ENCODE data around the gene PDCD1LG2. TPM values are rescaled to one million over a fixed set of nuclear protein-coding genes. Genes with fewer than 3 reads are reported as not detected.

The PDCD1LG2 gene
- total RNA-seq, 1 donor from 2014 or later = 2.8 TPM

DNA sequence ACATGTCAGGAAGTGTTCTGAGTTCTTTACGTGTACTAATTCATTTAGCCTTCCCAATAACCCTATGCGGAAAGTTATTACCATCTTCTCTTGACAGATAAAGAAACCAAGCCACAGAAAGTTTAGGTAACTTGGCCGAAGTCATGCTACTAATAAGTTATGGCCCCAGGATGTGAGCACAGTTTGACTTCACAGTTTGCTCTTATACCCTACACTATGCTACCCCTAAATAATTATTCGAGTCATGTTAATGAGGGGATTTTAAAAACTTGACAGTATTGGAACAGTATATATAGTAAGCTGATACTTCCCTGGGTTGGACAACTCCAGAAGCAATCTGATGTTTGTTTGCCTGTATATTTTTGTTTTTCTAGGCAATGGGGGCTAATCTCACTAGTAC, 29.4 kb upstream of the PDCD1LG2 start:
- H3K4me3 Mint-ChIP-seq = no peak overlapping the region
- ATAC-seq (ENCODE audit: low read depth) = no peak
- TF ChIP-seq, protein P1, sequence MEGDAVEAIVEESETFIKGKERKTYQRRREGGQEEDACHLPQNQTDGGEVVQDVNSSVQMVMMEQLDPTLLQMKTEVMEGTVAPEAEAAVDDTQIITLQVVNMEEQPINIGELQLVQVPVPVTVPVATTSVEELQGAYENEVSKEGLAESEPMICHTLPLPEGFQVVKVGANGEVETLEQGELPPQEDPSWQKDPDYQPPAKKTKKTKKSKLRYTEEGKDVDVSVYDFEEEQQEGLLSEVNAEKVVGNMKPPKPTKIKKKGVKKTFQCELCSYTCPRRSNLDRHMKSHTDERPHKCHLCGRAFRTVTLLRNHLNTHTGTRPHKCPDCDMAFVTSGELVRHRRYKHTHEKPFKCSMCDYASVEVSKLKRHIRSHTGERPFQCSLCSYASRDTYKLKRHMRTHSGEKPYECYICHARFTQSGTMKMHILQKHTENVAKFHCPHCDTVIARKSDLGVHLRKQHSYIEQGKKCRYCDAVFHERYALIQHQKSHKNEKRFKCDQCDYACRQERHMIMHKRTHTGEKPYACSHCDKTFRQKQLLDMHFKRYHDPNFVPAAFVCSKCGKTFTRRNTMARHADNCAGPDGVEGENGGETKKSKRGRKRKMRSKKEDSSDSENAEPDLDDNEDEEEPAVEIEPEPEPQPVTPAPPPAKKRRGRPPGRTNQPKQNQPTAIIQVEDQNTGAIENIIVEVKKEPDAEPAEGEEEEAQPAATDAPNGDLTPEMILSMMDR (IDR thresholded peaks at IDR 0.05) = no peak
- CTCF ChIA-PET = interaction anchor here (1.2 kb wide), 1 partner anchor 9 kb away, joined by 4 read pairs; no protein-coding TSS in a partner anchor
- H3K27me3 Mint-ChIP-seq = no peaks in the 10 kb centered on the region
- intact Hi-C loops (cut with micrococcal nuclease) = loop anchor here (2.0 kb wide), 1 partner anchor 30 kb away; the partner anchor contains the start of gene PDCD1LG2
- POLR2A ChIA-PET = interaction anchor here (0.9 to 2.2 kb wide), 3 partner anchors 102 to 105 kb away, joined by 3 to 16 read pairs (median 5); no protein-coding TSS in a partner anchor
- H3K4me1 Mint-ChIP-seq = peaks cover 33% of the 10 kb centered on the region
- H3K27ac Mint-ChIP-seq = no peak overlapping the region
- DNase-seq = no peak
- no peaks in the 10 kb centered on the region for H3K36me3 Mint-ChIP-seq (ENCODE audit: low read depth)
- H3K9me3 Mint-ChIP-seq = peaks cover 2% of the 10 kb centered on the region

DNA sequence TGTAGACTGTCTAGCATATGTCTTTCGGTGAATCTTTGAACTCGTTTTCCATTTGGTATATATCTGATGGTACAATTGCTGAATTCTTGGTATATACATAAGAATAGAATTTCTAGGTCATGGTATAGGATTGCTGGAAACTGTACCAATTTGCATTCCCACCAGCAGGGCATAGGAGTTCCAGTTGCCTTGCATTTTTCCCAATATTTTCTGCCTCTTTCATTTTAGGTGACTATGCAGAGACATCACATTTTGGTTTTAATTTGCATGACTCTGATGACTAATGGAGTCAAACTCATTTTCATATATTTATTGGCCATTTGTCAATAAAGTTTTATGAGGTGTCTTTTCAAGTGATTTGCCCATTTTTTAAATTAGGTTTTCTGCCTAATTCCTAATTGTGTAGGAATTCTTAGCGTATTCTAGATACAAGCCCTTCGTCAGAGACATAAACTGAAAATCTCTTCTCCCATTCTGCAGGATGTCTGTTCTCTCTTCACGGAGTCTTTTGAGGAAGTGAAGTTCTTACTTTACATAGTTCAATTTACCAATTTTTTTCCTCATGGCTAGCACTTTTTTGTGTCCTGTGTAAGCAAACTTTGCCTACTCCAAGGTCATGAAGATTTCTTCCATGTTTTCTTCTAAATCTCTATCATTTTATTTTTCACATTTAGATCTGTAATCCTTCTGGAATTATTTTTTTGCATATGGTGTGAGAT, 28.9 kb upstream of the PDCD1LG2 start:
- TF ChIP-seq, protein P1 (IDR thresholded peaks at IDR 0.05) = no peak
- ChIA-PET POLR2A (interaction anchor here (0.9 to 1.0 kb wide), 2 partner anchors 13 to 31 kb away, joined by 3 read pairs; partner anchors contain the start of gene CD274), CTCF (interaction anchor here (1.2 kb wide), 1 partner anchor 8 kb away, joined by 4 read pairs; no protein-coding TSS in a partner anchor)
- Mint-ChIP-seq H3K4me1 (peaks cover 33% of the 10 kb centered on the region), H3K27me3 (no peaks in the 10 kb centered on the region), H3K4me3 (peak overlapping the region; percentile 57), H3K9me3 (no peaks in the 10 kb centered on the region), H3K27ac (no peak overlapping the region), H3K36me3 (ENCODE audit: low read depth) (no peaks in the 10 kb centered on the region)
- DNase-seq (no peak), ATAC-seq (ENCODE audit: low read depth) (peak; percentile 49)
- intact Hi-C loops (cut with micrococcal nuclease) = loop anchor here (2.0 kb wide), 1 partner anchor 29 kb away; the partner anchor contains the start of gene PDCD1LG2

GRCh38 chr9:5482194-5482593, 28.1 kb upstream of the PDCD1LG2 start:
- Mint-ChIP-seq H3K4me3 (no peak overlapping the region), H3K36me3 (ENCODE audit: low read depth) (no peaks in the 10 kb centered on the region), H3K9me3 (no peaks in the 10 kb centered on the region), H3K4me1 (peaks cover 33% of the 10 kb centered on the region), H3K27me3 (no peaks in the 10 kb centered on the region), H3K27ac (no peak overlapping the region)
- ATAC-seq (ENCODE audit: low read depth) = no peak
- TF ChIP-seq, protein P1 (IDR thresholded peaks at IDR 0.05) = no peak
- POLR2A ChIA-PET = interaction anchor here (0.7 to 1.0 kb wide), 3 partner anchors 12 to 45 kb away, joined by 3 to 5 read pairs (median 3); partner anchors contain the start of gene CD274
- intact Hi-C loops (cut with micrococcal nuclease) = no loop called here
- CTCF ChIA-PET = no interaction called here
- no peak for DNase-seq

- no peak for ATAC-seq (ENCODE audit: low read depth)
- DNase-seq = no peak
- ChIA-PET POLR2A (interaction anchor here (0.8 to 1.0 kb wide), 2 partner anchors 11 to 25 kb away, joined by 3 read pairs; no protein-coding TSS in a partner anchor), CTCF (no interaction called here)
- TF ChIP-seq, protein P1 (IDR thresholded peaks at IDR 0.05) = no peak
- intact Hi-C loops (cut with micrococcal nuclease) = no loop called here
- Mint-ChIP-seq H3K4me3 (no peak overlapping the region), H3K27me3 (no peaks in the 10 kb centered on the region), H3K9me3 (no peaks in the 10 kb centered on the region), H3K36me3 (ENCODE audit: low read depth) (no peaks in the 10 kb centered on the region), H3K27ac (no peak overlapping the region), H3K4me1 (peaks cover 30% of the 10 kb centered on the region)
These were observed 27.0 kb upstream of the PDCD1LG2 start for GRCh38 chr9:5483306-5483705.

- no peak for ATAC-seq (ENCODE audit: low read depth)
- POLR2A ChIA-PET = interaction anchor here (1.0 kb wide), 1 partner anchor 85 kb away, joined by 4 read pairs; no protein-coding TSS in a partner anchor
These were observed 24.8 kb upstream of the PDCD1LG2 start for GRCh38 chr9:5485378-5486085.

More at GRCh38 chr9:5485378-5486085, 24.8 kb upstream of the PDCD1LG2 start:
- Mint-ChIP-seq H3K27me3 (no peaks in the 10 kb centered on the region), H3K36me3 (ENCODE audit: low read depth) (no peaks in the 10 kb centered on the region), H3K9me3 (no peaks in the 10 kb centered on the region), H3K4me3 (no peak overlapping the region), H3K27ac (no peak overlapping the region), H3K4me1 (peaks cover 16% of the 10 kb centered on the region)
- intact Hi-C loops (cut with micrococcal nuclease) = no loop called here
- TF ChIP-seq, protein P1 (IDR thresholded peaks at IDR 0.05) = no peak
- DNase-seq = no peak
- CTCF ChIA-PET = no interaction called here

Data from activated B cell treated with CpG ODN at 0.5 μM for 24 hours (primary cell).